ENCODE measurements around the gene RNASEH2B.

Gene RNASEH2B

GRCh38 chr13:51000061-51000460, 90.5 kb downstream of the RNASEH2B start:
- DNase-seq: no peak

- DNase-seq: no peak
These were observed 91.1 kb downstream of the RNASEH2B start for GRCh38 chr13:51000571-51001260.

- no peak for DNase-seq
These were observed 91.7 kb downstream of the RNASEH2B start for GRCh38 chr13:51001335-51001734.

GRCh38 chr13:51002736-51003135, 93.1 kb downstream of the RNASEH2B start:
- no peak for DNase-seq

- no peak for DNase-seq
These were observed 94.1 kb downstream of the RNASEH2B start for GRCh38 chr13:51003642-51004041.

- DNase-seq: no peak
These were observed 94.7 kb downstream of the RNASEH2B start for GRCh38 chr13:51004111-51004865.

GRCh38 chr13:51004918-51005460, 95.4 kb downstream of the RNASEH2B start:
- DNase-seq: no peak

- no peak for DNase-seq
These were observed 96.0 kb downstream of the RNASEH2B start for GRCh38 chr13:51005566-51005965.

All from cerebellar nuclear complex (tissue), 1 donor.